Muscle of arm (tissue), 12 donors: Measurements from ENCODE around the gene AGL. TPM values are rescaled to one million over a fixed set of nuclear protein-coding genes. Genes with fewer than 3 reads are reported as not detected.
"Not testable (repeated sequence)": the region's sequence is repeated elsewhere in the genome, so short reads cannot be mapped to it uniquely, and the experiment has no call there.

ENCODE experiments used
- DNase-seq: peaks from one replicate; pipeline ENCODE4 v3.0.0-alpha.2; 2013
- polyA plus RNA-seq, 12 donors: library from polyadenylated mRNA; unstranded; fragments of 120-200 nt; gene quantifications; one replicate each; pipeline ENCODE4 v1.2.1, GENCODE V29; 2013; ENCODE audit not compliant: insufficient read length in 12 of 12

Gene AGL
- polyA plus RNA-seq, 12 donors = 76.1 to 328 (median 232) TPM

GRCh38 chr1:99845201-99845600, 5.0 kb upstream of the AGL start:
- DNase-seq = not testable (repeated sequence)

- DNase-seq = no peak
Observed at GRCh38 chr1:99849413-99849743, 783 bp upstream of the AGL start.

DNA sequence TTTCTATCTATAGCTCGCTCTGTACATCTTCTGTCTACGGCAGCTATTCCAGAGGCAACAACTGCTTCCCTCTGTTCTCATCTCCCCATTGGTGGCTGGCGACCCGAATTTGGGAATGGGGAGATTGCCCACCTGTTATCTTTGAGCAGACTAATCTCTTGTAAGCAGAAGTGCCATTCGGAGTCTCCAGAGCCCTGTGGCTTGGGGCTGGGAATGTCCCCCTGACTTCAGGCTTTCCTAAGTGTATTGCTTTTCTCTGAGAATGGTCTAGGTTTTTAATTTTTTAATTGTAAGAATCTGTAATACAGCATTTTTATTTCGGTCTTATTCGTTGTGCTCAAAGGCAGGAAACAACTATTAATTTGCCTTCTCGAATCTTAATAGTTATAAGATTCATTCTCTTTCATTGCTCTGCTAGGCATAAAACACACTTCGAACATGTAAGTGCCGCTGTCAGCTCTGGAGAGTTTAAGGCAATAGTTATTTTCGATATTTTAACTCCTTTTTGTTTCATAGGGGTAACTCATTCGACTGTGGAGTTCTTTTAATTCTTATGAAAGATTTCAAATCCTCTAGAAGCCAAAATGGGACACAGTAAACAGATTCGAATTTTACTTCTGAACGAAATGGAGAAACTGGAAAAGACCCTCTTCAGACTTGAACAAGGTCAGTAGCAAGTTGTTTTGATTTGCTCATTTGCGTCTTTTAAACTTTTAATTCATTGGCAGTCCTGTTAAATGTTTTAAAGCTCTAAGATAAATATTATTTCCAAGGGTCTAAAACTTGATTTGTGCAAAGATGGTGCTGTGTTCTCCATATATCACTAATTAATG, 514 bp downstream of the AGL start:
- no peak for DNase-seq

DNA sequence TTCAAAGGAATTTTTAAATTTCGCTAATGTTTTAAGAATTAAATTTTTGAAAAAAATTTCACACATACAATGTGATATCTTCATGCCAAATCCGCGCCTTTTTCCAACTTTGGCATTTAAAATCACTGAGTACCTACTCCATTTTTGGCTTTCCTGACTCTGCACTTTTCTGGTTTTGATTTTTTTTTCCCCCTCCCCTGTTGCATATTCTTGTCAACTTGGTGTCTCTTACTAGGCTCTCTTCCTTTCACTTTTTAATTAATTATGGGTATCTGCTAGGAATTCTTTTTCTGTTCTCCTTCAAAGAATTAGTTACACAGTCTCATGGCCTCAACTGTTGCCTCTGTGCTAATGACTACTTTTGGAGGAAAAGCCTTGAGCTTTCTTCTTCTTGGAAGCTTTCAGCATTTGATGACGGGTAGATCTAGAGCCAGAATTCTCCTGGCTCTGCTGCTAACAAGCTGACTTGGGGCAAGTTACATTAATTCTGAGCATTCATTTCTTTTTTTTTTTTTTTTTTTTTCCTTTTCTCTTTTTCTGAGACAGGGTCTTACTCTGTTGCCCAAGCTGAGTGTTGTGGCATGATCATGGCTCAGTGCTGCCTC, 1.8 kb downstream of the AGL start:
- DNase-seq = peak; percentile 4

DNA sequence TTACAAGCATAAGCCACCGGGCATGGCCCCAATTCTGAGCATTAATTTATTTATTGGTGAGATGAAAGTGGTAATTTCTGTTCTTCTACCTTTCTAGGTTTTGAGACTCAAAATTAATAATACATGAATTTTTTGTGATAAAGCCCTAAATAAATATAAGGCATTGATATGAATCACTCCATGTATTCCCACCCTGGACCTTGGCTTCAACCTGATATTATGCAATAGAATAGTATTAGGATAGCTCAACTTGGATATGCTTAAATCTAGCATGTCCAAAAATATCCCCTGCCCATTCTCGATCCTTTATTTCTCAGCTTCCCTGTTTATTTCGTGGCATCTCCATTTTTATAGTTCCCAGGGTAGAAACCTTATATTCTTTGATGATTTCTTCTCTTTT, 2.5 kb downstream of the AGL start:
- DNase-seq = no peak

DNA sequence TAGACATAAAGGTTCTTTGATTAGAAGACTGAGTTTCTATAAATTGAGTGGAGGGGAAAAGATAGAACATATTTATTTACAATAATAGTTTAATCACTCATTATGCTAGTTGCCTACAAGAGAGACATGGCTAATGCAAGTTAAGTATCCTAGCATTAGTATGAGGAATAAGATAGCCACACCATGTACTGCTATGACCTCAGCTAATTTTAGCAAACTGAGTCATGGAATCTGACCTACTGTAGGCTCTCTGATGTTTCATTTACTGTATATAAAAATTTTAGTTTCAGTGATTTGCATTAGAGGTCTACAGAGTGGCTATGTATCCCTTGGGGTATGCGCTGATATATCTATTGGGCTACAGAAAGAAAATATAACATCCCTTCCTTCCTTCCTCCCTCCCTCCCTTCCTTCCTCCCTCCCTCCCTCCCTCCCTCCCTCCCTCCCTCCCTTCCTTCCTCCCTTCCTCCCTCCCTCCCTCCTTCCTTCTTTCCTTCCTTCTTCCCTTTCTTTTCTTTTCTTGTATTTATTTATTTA, 5.8 kb downstream of the AGL start:
- DNase-seq = no peak

- DNase-seq = not testable (repeated sequence)
Observed at GRCh38 chr1:99857041-99857440, 6.9 kb downstream of the AGL start.

DNA sequence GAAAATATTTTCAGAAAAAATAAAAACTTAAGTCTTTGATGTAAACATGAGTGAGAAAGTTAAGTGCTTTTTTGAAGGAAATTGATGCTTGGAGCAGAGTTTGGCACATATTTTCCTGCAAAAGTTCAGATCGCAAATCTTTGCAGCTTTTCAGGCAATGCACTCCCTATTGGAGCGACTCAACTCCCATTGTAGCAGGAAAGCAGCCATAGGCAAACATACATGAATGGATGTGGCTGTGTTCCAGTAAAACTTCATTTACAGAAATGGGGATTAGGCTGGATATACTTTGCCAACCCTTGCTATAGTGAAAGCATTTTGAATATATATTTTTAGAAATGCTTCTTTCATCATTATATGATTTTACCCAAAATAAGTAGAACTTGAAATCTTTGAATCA, 8.1 kb downstream of the AGL start:
- no peak for DNase-seq

GRCh38 chr1:99858881-99859280, 8.7 kb downstream of the AGL start:
- no peak for DNase-seq

DNA sequence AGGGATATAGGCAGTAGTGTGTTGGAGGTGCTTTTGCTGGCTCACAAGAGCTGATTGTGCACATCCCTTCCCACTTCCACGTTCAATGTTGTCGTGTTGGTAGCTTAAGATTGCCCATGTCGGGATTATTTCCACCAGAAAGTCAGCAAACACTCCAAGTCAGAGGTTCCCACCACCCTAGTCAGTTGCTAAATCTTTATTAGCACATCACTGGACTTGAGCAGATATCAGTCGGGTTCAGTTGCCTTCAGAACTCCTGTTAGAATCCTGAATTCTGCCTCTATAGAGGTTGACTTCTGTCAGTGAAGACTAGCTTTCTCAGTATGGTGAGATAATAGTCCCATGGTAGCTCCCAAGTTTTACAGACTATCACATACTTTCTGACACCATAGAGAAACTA, 10.5 kb downstream of the AGL start:
- DNase-seq = no peak

GRCh38 chr1:99867682-99868081, 17.5 kb downstream of the AGL start:
- no peak for DNase-seq

- DNase-seq = no peak
Observed at GRCh38 chr1:99869304-99869703, 19.1 kb downstream of the AGL start.

GRCh38 chr1:99869723-99870122, 19.6 kb downstream of the AGL start:
- no peak for DNase-seq

DNA sequence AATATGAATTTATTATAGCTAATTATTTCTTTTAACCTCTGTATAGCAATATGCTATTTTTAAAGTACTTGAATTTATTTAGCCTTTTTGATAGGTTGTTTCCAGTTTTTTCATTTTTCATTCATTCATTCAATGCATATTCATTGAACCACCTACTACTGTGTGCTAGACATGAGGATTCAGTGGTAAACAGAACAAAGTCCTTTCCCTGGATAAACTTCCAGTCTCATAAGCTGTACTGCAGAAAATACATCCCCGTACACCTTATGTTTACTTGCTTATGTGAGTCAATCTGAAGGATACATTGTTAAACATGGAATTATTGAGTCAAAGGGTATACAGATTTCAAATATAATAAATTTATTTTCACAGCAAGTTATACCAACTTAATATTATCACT, 21.9 kb downstream of the AGL start:
- no peak for DNase-seq

DNA sequence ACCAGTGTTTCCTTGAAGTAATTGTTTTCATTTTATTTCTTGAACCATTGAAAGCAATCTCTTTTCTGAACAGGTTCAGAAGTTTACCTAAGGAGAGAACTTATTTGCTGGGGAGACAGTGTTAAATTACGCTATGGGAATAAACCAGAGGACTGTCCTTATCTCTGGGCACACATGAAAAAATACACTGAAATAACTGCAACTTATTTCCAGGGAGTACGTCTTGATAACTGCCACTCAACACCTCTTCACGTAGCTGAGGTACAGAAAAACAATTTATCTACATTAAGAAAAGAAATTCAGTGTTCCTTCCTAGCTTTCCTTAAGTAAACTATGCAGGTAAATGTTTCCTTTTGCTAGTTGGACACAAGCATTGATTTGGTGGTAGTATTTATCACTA, 27.4 kb downstream of the AGL start:
- DNase-seq = no peak

DNA sequence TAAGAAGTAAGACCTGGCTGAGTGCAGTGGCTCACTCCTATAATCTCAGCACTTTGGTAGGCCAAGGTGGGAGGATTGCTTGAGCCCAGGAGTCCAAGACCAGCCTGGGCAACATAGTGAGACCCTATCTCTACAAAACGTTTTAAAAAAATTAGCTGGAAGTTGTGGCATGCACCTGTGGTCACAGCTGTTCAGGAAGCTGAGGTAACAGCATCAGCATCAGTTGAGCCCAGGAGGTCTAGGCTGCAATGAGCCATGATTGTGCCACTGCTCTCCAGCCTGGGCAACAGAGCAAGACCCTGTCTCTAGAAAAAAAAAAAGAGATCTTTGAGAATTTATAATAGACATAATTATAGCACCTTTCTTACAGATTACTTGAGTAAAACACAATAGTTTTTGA, 36.0 kb downstream of the AGL start:
- no peak for DNase-seq

DNA sequence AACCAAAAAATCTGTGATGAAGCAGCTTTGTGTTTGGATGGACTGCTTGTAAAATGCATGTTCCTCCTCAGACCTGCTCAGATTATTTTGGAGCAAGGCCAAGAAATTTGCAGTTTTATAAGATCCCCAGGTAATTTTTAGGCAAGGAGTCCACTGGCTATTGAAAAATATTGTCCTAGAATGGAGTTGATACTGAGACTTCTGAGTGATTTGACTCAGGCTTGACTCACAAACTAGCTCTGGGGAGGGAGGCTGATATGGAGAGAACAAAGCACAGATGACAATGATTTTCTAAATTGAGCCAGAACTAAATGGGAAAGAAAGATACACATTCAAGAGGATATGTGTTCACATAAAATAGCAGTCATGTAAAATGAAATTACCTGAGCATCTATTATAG, 36.7 kb downstream of the AGL start:
- no peak for DNase-seq

DNA sequence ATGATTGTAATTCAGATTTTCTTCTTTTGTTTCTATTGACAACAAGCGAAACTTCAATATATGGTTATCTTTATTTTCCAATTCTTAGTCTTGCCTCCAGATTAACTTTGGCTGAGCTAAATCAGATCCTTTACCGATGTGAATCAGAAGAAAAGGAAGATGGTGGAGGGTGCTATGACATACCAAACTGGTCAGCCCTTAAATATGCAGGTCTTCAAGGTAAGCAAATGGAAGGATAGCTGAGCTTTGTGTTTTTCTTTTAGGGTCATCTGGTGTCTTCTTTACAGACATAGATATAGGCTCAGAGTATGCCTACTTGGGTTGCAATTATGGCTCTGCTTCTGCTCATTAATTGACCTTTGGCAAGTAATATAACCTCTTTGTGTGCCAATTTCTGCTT, 37.7 kb downstream of the AGL start:
- no peak for DNase-seq

DNA sequence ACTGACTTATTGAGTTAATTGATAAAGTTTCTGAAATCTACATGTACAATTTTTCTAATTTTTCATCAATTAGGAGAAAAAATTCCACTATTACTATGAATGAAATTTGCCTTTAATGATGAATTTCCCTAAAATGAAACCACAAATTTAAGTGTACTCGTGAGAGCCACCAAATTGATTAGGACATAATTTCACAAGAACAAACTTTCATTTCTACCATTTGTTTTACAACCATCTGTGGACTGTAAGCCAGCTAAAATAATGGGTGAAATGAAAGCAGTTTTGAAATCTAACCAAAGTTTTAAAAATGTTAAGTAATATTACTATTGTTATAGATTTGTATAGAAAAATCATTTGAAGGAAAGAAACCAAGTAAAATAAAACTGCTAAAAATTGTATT, 41.8 kb downstream of the AGL start:
- no peak for DNase-seq

DNA sequence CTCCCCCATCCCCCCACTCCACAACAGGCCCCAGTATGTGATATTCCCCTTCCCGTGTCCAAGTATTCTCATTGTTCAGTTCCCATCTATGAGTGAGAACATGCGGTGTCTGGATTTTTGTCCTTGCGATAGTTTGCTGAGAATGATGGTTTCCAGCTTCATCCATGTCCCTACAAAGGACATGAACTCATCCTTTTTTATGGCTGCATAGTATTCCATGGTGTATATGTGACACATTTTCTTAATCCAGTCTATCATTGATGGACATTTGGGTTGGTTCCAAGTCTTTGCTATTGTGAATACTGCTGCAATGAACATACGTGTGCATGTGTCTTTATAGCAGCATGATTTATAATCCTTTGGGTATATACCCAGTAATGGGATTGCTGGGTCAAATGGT, 53.1 kb downstream of the AGL start:
- DNase-seq = not testable (repeated sequence)

DNA sequence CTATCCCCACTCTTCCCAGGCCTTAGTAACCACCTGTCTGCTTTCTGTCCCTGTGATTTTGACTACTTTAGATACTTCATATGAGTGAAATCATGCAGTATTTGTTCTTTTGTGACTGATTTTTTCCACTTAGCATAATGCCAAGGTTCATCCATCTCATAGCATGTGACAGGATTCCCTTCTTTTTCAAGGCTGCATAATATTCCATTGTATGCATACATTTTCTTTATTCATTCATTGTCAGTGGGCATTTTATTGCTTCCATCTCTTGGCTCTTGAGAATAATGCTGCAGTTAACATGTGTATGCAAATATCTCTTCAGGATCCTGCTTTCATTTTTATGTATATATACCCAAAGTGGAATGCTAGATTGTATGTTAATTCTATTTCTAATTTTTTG, 56.4 kb downstream of the AGL start:
- no peak for DNase-seq

- no peak for DNase-seq
Observed at GRCh38 chr1:99917214-99917613, 67.1 kb downstream of the AGL start.

- DNase-seq = peak; percentile 57
Observed at GRCh38 chr1:99919220-99919619, 69.1 kb downstream of the AGL start.

- no peak for DNase-seq
Observed at GRCh38 chr1:99934801-99935200, 84.6 kb downstream of the AGL start.
